GM21529 (cell line): ENCODE measurements around the gene NUBPL.
"Not testable (repeated sequence)": the region's sequence is repeated elsewhere in the genome, so short reads cannot be mapped to it uniquely, and the experiment has no call there.

ENCODE experiments used
- ATAC-seq: cut with Tn5 transposase; IDR thresholded peaks from one replicate; pipeline ENCODE4 v1.9.1; 2021; ENCODE audit not compliant: unreplicated experiment

The NUBPL gene

GRCh38 chr14:31867570-31867969 lies 306.4 kb downstream of the NUBPL start:
- ATAC-seq: no peak

- not testable (repeated sequence) for ATAC-seq
Measured at GRCh38 chr14:31868096-31868495, 306.9 kb downstream of the NUBPL start.

GRCh38 chr14:31876741-31877140 lies 315.5 kb downstream of the NUBPL start:
- no peak for ATAC-seq

GRCh38 chr14:31877255-31877798 lies 316.1 kb downstream of the NUBPL start:
- ATAC-seq: no peak

- no peak for ATAC-seq
Measured at GRCh38 chr14:31879661-31880348, 318.6 kb downstream of the NUBPL start.

GRCh38 chr14:31880935-31881334 lies 319.7 kb downstream of the NUBPL start:
- no peak for ATAC-seq

- ATAC-seq: no peak
Measured at GRCh38 chr14:31881531-31882310, 320.5 kb downstream of the NUBPL start.

GRCh38 chr14:31884238-31884637 lies 323.0 kb downstream of the NUBPL start:
- no peak for ATAC-seq

GRCh38 chr14:31884776-31885379 lies 323.7 kb downstream of the NUBPL start:
- ATAC-seq: no peak

GRCh38 chr14:31886156-31886835 lies 325.1 kb downstream of the NUBPL start:
- ATAC-seq: no peak

- no peak for ATAC-seq
Measured at GRCh38 chr14:31887929-31888580, 326.9 kb downstream of the NUBPL start.

GRCh38 chr14:31889297-31889696 lies 328.1 kb downstream of the NUBPL start:
- ATAC-seq: no peak

GRCh38 chr14:31890202-31890601 lies 329.0 kb downstream of the NUBPL start:
- ATAC-seq: not testable (repeated sequence)

- no peak for ATAC-seq
Measured at GRCh38 chr14:31893221-31893757, 332.1 kb downstream of the NUBPL start.

- no peak for ATAC-seq
Measured at GRCh38 chr14:31894351-31894750, 333.1 kb downstream of the NUBPL start.

- ATAC-seq: no peak
Measured at GRCh38 chr14:31895206-31895605, 334.0 kb downstream of the NUBPL start.

GRCh38 chr14:31895646-31896045 lies 334.4 kb downstream of the NUBPL start:
- ATAC-seq: no peak

- no peak for ATAC-seq
Measured at GRCh38 chr14:31897581-31898186, 336.5 kb downstream of the NUBPL start.

GRCh38 chr14:31898838-31899528 lies 337.8 kb downstream of the NUBPL start:
- ATAC-seq: no peak
